B cell (primary cell): ENCODE results near the gene PRUNE2. TPM values are rescaled to one million over a fixed set of nuclear protein-coding genes. Genes with fewer than 3 reads are reported as not detected.

ENCODE experiments used
- ATAC-seq: fragments of 200-7000 bp; cut with Tn5 transposase; one replicate; pipeline ENCODE4 v1.10.0; 2021; ENCODE audit warnings: low read depth, mild to moderate bottlenecking, moderate number of reproducible peaks, moderate library complexity
- CTCF ChIA-PET: fragments of 350-600 bp; sonication (Branson Sonifier 250); formaldehyde crosslinking; loops from one replicate; lab custom pipeline; 2021; ENCODE audit warnings: antibody characterized with exemption, inconsistent platforms; lab: Charles Lee
- POLR2A ChIA-PET: fragments of 350-600 bp; sonication (Branson Sonifier 250); formaldehyde crosslinking; loops from one replicate; lab custom pipeline; 2021; ENCODE audit warnings: antibody characterized with exemption; lab: Charles Lee
- DNase-seq: peaks from one replicate; pipeline ENCODE4 v3.0.0; 2013
- H2AFZ ChIP-seq: 2 replicates; pipeline ENCODE4 v1.6.1; 2012; ENCODE audit warnings: mild to moderate bottlenecking, low read depth, low read length; ENCODE audit not compliant: insufficient read depth, poor library complexity, severe bottlenecking
- H3K27ac ChIP-seq, 2 donors: 1 replicate in 1 of 2; 2 replicates in 1 of 2; pipeline ENCODE4 v1.5.1; 2012 to 2013; ENCODE audit warnings: low read length in 2 of 2, mild to moderate bottlenecking in 2 of 2, moderate library complexity in 1 of 2
- H3K27me3 ChIP-seq, 4 experiments: fragments of 200-600 bp in 1 of 4; sonication (generic) in 1 of 4; replicated peaks in 1 of 4; 1 replicate in 2 of 4; 2 replicates in 2 of 4; pipeline versions ENCODE4 v1.6.1 to v1.7.0; 2013 to 2016; ENCODE audit warnings: low read length in 3 of 4, mild to moderate bottlenecking in 2 of 4, mixed read lengths in 1 of 4, moderate library complexity in 1 of 4; ENCODE audit not compliant: insufficient read depth in 4 of 4, control insufficient read depth in 3 of 4; ENCODE audit errors: control extremely low read depth in 1 of 4
- H3K36me3 ChIP-seq, 2 experiments: replicated peaks in 1 of 2; 1 replicate in 1 of 2; 2 replicates in 1 of 2; pipeline versions ENCODE4 v1.6.1 to v1.7.1; 2013; ENCODE audit warnings: low read length in 1 of 2; ENCODE audit not compliant: insufficient read depth in 2 of 2, control insufficient read depth in 1 of 2; ENCODE audit errors: control extremely low read depth in 1 of 2, extremely low read depth in 1 of 2
- H3K4me1 ChIP-seq, 2 donors: fragments of 200-600 bp in 1 of 2; sonication (generic) in 1 of 2; 1 replicate in 1 of 2; 2 replicates in 1 of 2; pipeline versions ENCODE4 v1.5.1 to v1.6.1; 2013 to 2017; ENCODE audit warnings: low read length in 2 of 2; ENCODE audit not compliant: control insufficient read depth in 2 of 2, insufficient read depth in 2 of 2
- H3K4me2 ChIP-seq: replicated peaks from 2 replicates; pipeline ENCODE3; 2012; ENCODE audit warnings: mild to moderate bottlenecking, low read depth, low read length; ENCODE audit not compliant: poor library complexity, severe bottlenecking
- H3K4me3 ChIP-seq, 5 experiments: fragments of 200-600 bp in 1 of 5; sonication (generic) in 1 of 5; 1 replicate in 3 of 5; 2 replicates in 2 of 5; pipeline versions ENCODE4 v1.5.1 to v1.7.0; 2011 to 2016; ENCODE audit warnings: low read length in 4 of 5, mild to moderate bottlenecking in 4 of 5, low read depth in 2 of 5, control low read depth in 1 of 5, moderate library complexity in 1 of 5; ENCODE audit not compliant: insufficient read depth in 1 of 5; ENCODE audit errors: control extremely low read depth in 1 of 5, extremely low read depth in 1 of 5
- H3K79me2 ChIP-seq: fragments of 200-600 bp; sonication (generic); one replicate; pipeline ENCODE4 v1.6.0; 2016; ENCODE audit warnings: low read length; ENCODE audit not compliant: control insufficient read depth, insufficient read depth
- H3K9ac ChIP-seq: fragments of 200-600 bp; sonication (generic); 2 replicates; pipeline ENCODE4 v1.6.1; 2017; ENCODE audit warnings: mild to moderate bottlenecking, low read length, moderate library complexity
- H3K9me3 ChIP-seq, 3 donors: one replicate each; pipeline versions ENCODE4 v1.6.1 to v1.7.1; 2013; ENCODE audit warnings: low read length in 2 of 3; ENCODE audit not compliant: control insufficient read depth in 2 of 3, insufficient read depth in 1 of 3; ENCODE audit errors: control extremely low read depth in 1 of 3
- H4K20me1 ChIP-seq: 2 replicates; pipeline ENCODE4 v1.6.0; 2012; ENCODE audit warnings: mild to moderate bottlenecking, low read length; ENCODE audit not compliant: insufficient read depth, control insufficient read depth, poor library complexity, severe bottlenecking
- H3K27ac Mint-ChIP-seq: one replicate; pipeline ENCODE4 v1.8.0; 2021; ENCODE audit warnings: mixed read lengths
- H3K27me3 Mint-ChIP-seq: one replicate; pipeline ENCODE4 v1.8.0; 2021; ENCODE audit warnings: mixed read lengths
- H3K4me1 Mint-ChIP-seq: one replicate; pipeline ENCODE4 v1.8.0; 2021; ENCODE audit warnings: mixed read lengths
- H3K4me3 Mint-ChIP-seq: one replicate; pipeline ENCODE4 v1.8.0; 2021; ENCODE audit warnings: mixed read lengths
- H3K9me3 Mint-ChIP-seq: one replicate; pipeline ENCODE4 v1.8.0; 2022; ENCODE audit warnings: mixed read lengths; ENCODE audit not compliant: insufficient read depth
- CTCF ChIP-seq: fragments of 200-600 bp; IDR thresholded peaks from one replicate; pipeline ENCODE4 v1.8.0; 2022; ENCODE audit warnings: antibody characterized with exemption, mild to moderate bottlenecking
- EZH2 ChIP-seq: IDR thresholded peaks from 2 replicates; pipeline ENCODE4 v1.6.1; 2012; ENCODE audit warnings: borderline replicate concordance, low read depth, mild to moderate bottlenecking, moderate library complexity, low read length; ENCODE audit not compliant: insufficient read depth, poor library complexity, severe bottlenecking
- WGBS: methylation state at CpG from one replicate; pipeline ENCODE4 v1.1.5; 2013; ENCODE audit warnings: missing lambda C conversion rate; ENCODE audit not compliant: insufficient coverage; 5-methylcytosine and 5-hydroxymethylcytosine counted together
- intact Hi-C: fragments of 100-400 bp; cut with micrococcal nuclease; formaldehyde crosslinking; loops from one replicate; pipeline ENCODE4 v1.10.0; 2022
- polyA plus RNA-seq: library from polyadenylated mRNA; depleted of rRNA; stranded (reverse); fragments of >200 nt; gene quantifications from 2 replicates; pipeline ENCODE4 v1.2.3, GENCODE V29; 2012
- total RNA-seq, 2 donors: library from RNA; stranded (reverse); fragments of 120-200 nt in 1 of 2; gene quantifications; 1 replicate in 1 of 2; 2 replicates in 1 of 2; pipeline versions ENCODE4 v1.2.3 to v1.2.4, GENCODE V29; 2013 to 2022

Gene PRUNE2
- total and polyA plus RNA-seq, 2 donors (not counting 1 experiment from before 2014, with no cell fraction given), result 0.12 TPM; not detected in 1

DNA sequence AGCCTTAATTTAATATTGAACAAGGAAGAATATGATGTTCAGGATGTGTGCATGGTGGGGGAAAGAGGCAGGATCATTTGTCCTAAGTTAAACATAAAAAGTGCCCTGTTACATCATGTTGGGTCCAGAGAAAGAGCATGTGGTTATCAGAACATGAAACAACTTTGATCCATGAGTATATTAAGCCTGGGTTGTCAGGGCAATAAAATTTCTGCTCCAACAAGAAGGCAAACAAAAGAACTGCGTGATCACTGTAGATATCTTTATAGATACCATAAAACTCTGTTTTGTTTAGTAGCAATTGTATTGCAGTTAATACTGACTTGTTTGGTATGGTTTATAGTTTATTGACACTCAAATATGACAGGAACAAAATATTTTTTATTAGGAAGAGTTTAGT is 106.4 kb downstream of the PRUNE2 start:
- no CpG with 5 or more reads among the region's 1 CpG for WGBS
- no peak overlapping the region for H3K27ac ChIP-seq
- Mint-ChIP-seq H3K4me1 (peaks cover 7% of the 10 kb centered on the region), H3K9me3 (no peaks in the 10 kb centered on the region), H3K27me3 (peaks cover 17% of the 10 kb centered on the region), H3K4me3 (no peak overlapping the region), H3K27ac (no peak overlapping the region)
- DNase-seq (no peak), ATAC-seq (no peak)
- H3K9ac ChIP-seq, result no peak overlapping the region
- no peaks in the 10 kb centered on the region for H3K79me2 ChIP-seq
- H2AFZ ChIP-seq, result no peak overlapping the region
- H4K20me1 ChIP-seq, result no peaks in the 10 kb centered on the region
- no peaks in the 10 kb centered on the region for H3K36me3 ChIP-seq
- no peaks in the 10 kb centered on the region for H3K27me3 ChIP-seq
- TF ChIP-seq CTCF, result no peak
- TF ChIP-seq EZH2, result no peak
- CTCF ChIA-PET, result no interaction called here
- no peaks in the 10 kb centered on the region for H3K9me3 ChIP-seq
- POLR2A ChIA-PET, result no interaction called here
- no peak overlapping the region for H3K4me3 ChIP-seq
- H3K4me1 ChIP-seq, result peaks cover 5 to 7% of the 10 kb centered on the region in 2 donors
- H3K4me2 ChIP-seq, result no peak overlapping the region
- intact Hi-C loops, result no loop called here

DNA sequence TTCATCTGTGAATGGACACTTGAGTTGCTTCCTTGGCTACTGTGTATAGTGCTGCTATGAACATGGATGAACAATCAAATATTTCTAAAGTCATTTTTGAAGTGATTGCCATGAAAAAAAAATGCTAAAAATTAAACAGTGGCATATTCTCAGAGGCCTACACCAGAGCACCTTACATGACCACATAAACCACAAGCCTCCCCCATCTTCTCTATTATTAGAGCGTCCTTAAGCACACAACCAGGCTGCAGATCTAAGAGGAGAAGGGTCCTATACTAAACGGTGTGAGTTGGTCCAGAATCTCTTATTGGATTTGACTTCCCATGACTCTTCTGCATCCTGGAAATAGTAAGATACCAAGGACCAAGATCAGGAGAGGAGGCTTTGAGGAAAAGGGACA is 107.4 kb downstream of the PRUNE2 start:
- no peak overlapping the region for H3K27ac Mint-ChIP-seq
- ATAC-seq, result no peak
- ChIA-PET POLR2A (no interaction called here), CTCF (no interaction called here)
- DNase-seq, result no peak
- Histone ChIP-seq H3K79me2 (no peaks in the 10 kb centered on the region), H3K4me2 (no peak overlapping the region), H3K4me3 (no peak overlapping the region), H4K20me1 (no peaks in the 10 kb centered on the region), H3K27me3 (no peaks in the 10 kb centered on the region), H3K4me1 (peaks cover 5 to 7% of the 10 kb centered on the region in 2 donors), H3K36me3 (no peaks in the 10 kb centered on the region), H3K9me3 (no peaks in the 10 kb centered on the region), H3K27ac (no peak overlapping the region), H3K9ac (no peak overlapping the region), H2AFZ (no peak overlapping the region)
- H3K4me3 Mint-ChIP-seq, result no peak overlapping the region
- TF ChIP-seq CTCF (no peak), EZH2 (no peak)
- peaks cover 9% of the 10 kb centered on the region for H3K27me3 Mint-ChIP-seq
- WGBS, result no CpG with 5 or more reads among the region's 2 CpGs
- H3K4me1 Mint-ChIP-seq, result peaks cover 7% of the 10 kb centered on the region
- intact Hi-C loops, result no loop called here
- H3K9me3 Mint-ChIP-seq, result no peaks in the 10 kb centered on the region
